ENCODE results near the gene ZSCAN16.
A peak's percentile ranks its signal among the peaks of the same experiment; 100 is the strongest.

GRCh38 chr6:28104392-28105244 is 19.8 kb upstream of the ZSCAN16 start:
- TF ChIP-seq, protein P1, sequence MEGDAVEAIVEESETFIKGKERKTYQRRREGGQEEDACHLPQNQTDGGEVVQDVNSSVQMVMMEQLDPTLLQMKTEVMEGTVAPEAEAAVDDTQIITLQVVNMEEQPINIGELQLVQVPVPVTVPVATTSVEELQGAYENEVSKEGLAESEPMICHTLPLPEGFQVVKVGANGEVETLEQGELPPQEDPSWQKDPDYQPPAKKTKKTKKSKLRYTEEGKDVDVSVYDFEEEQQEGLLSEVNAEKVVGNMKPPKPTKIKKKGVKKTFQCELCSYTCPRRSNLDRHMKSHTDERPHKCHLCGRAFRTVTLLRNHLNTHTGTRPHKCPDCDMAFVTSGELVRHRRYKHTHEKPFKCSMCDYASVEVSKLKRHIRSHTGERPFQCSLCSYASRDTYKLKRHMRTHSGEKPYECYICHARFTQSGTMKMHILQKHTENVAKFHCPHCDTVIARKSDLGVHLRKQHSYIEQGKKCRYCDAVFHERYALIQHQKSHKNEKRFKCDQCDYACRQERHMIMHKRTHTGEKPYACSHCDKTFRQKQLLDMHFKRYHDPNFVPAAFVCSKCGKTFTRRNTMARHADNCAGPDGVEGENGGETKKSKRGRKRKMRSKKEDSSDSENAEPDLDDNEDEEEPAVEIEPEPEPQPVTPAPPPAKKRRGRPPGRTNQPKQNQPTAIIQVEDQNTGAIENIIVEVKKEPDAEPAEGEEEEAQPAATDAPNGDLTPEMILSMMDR (IDR thresholded peaks at IDR 0.05), result peak; percentile 47 to 78 (median 56)
- TF ChIP-seq POLR2A (IDR thresholded peaks at IDR 0.05) (peak; percentile 37), EP300 (IDR thresholded peaks at IDR 0.05) (no peak)

All from ovary (tissue), 3 donors.